Muscle layer of colon (tissue), 2 donors: ENCODE measurements around the gene CD3E.
"Not testable (repeated sequence)": the region's sequence is repeated elsewhere in the genome, so short reads cannot be mapped to it uniquely, and the experiment has no call there.

Experiments
- H3K27ac ChIP-seq: one replicate; pipeline ENCODE4 v1.7.0; 2013; ENCODE audit warnings: low read depth, mild to moderate bottlenecking, low read length, moderate library complexity
- H3K27me3 ChIP-seq, 2 donors: one replicate each; pipeline ENCODE4 v1.7.0; 2013; ENCODE audit warnings: low read length in 2 of 2, mild to moderate bottlenecking in 2 of 2; ENCODE audit not compliant: insufficient read depth in 2 of 2, control insufficient read depth in 1 of 2
- H3K36me3 ChIP-seq: one replicate; pipeline ENCODE4 v1.7.0; 2013; ENCODE audit warnings: mild to moderate bottlenecking, low read length; ENCODE audit not compliant: insufficient read depth
- H3K4me1 ChIP-seq: one replicate; pipeline ENCODE4 v1.7.0; 2013; ENCODE audit warnings: mild to moderate bottlenecking, low read length; ENCODE audit not compliant: insufficient read depth
- H3K4me3 ChIP-seq, 2 donors: one replicate each; pipeline ENCODE4 v1.7.0; 2013; ENCODE audit warnings: low read length in 2 of 2, low read depth in 1 of 2, mild to moderate bottlenecking in 1 of 2, moderate library complexity in 1 of 2
- H3K9ac ChIP-seq: one replicate; pipeline ENCODE4 v1.7.0; 2013; ENCODE audit warnings: low read length
- H3K9me3 ChIP-seq: one replicate; pipeline ENCODE4 v1.7.0; 2013; ENCODE audit warnings: mild to moderate bottlenecking, low read length
- donor health status: abdominal sarcoma.
- donor health status: Adenocarcinoma of cecum.

CD3E gene

DNA sequence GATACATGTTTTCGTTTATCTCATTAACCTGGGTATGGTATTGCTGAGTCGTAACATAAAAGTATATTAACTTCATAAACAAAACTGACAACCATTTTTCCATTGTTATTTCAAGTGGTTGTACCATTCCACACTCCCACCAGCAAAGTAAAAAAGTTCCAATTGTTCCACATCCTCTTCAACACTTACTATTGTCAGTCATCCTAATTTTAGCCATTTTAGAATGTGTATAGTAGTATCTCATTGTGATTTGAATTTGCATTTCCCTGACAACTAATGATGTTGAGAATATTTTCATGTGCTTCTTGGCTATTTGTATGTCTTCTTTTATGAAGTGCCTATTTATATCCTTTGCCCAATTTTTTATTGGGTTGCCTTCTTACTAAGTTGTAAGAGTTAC is 10.5 kb upstream of the CD3E start:
- Histone ChIP-seq H3K27me3 (peaks cover 0 to 8% of the 10 kb centered on the region in 2 donors), H3K9ac (no peak overlapping the region), H3K4me1 (peaks cover 10% of the 10 kb centered on the region), H3K27ac (no peak overlapping the region), H3K9me3 (no peaks in the 10 kb centered on the region), H3K4me3 (no peak overlapping the region), H3K36me3 (no peaks in the 10 kb centered on the region)

DNA sequence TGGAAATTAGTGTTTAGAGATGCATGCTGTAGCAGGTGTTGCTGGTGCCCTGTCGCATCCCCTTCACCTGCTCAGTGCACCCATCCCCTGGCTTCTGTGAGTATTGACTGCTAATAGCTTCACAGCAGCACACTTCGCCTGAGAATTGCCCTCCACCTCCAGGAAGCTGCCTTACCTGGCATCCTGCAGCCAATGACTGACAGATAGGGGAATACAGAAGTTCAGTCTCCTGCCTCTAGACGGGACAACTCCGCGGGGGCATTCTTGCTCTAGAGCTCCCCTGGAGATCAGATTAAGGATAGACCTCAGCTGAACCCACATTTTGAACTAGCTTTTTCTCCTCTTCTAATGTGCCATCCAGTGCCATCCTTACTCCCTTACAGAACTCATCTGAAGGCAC is 9.3 kb upstream of the CD3E start:
- no peaks in the 10 kb centered on the region for H3K9me3 ChIP-seq
- H3K27ac ChIP-seq, result no peak overlapping the region
- H3K36me3 ChIP-seq, result no peaks in the 10 kb centered on the region
- no peak overlapping the region for H3K9ac ChIP-seq
- H3K4me1 ChIP-seq, result peaks cover 10% of the 10 kb centered on the region
- peaks cover 0 to 8% of the 10 kb centered on the region in 2 donors for H3K27me3 ChIP-seq
- H3K4me3 ChIP-seq, result no peak overlapping the region

GRCh38 chr11:118295815-118296454 is 8.6 kb upstream of the CD3E start:
- Histone ChIP-seq H3K4me3 (no peak overlapping the region), H3K9ac (no peak overlapping the region)

DNA sequence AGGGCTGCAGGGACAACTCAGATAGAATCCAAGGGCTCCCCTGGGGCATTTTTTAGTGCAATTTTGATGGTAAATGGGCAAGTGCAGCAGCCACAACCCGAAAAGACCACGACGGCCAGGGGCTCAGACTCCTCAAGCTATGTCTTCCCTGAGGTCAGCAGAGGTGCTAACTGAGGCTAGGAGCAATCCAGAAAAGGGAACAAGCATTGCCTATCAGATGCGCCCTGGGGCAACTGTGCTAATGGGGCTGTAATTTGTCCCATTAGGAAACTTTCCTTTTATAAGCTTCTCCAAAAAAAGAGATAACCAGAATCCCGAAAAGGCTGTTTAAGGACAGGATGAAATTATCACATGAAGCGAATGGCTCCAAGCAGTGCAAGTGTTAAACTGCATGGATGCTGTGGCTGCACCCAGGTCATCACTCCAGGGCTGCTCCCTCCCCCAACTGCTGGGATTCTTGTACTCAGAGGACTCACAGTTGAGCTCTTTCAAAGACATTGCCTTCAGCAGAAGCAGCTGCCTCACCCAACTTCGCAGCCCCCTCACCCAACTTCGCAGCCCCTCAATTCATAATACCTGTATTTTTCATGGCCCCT is 2.8 kb upstream of the CD3E start:
- H3K9me3 ChIP-seq, result no peaks in the 10 kb centered on the region
- no peaks in the 10 kb centered on the region for H3K36me3 ChIP-seq
- H3K4me3 ChIP-seq, result no peak overlapping the region
- peaks cover 0 to 12% of the 10 kb centered on the region in 2 donors for H3K27me3 ChIP-seq
- H3K4me1 ChIP-seq, result peaks cover 10% of the 10 kb centered on the region
- no peak overlapping the region for H3K9ac ChIP-seq
- H3K27ac ChIP-seq, result no peak overlapping the region

More at GRCh38 chr11:118295815-118296454, 8.6 kb upstream of the CD3E start:
- Histone ChIP-seq H3K27ac (no peak overlapping the region), H3K27me3 (peaks cover 0 to 8% of the 10 kb centered on the region in 2 donors), H3K36me3 (no peaks in the 10 kb centered on the region), H3K4me1 (peaks cover 10% of the 10 kb centered on the region), H3K9me3 (no peaks in the 10 kb centered on the region)

DNA sequence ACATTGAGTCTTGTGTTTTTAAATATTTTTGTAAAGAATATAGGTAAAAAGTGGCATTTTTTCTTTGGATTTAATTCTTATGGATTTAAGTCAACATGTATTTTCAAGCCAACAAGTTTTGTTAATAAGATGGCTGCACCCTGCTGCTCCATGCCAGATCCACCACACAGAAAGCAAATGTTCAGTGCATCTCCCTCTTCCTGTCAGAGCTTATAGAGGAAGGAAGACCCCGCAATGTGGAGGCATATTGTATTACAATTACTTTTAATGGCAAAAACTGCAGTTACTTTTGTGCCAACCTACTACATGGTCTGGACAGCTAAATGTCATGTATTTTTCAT is 333 bp upstream of the CD3E start:
- H3K4me1 ChIP-seq, result no peaks in the 10 kb centered on the region
- no peak overlapping the region for H3K9ac ChIP-seq
- H3K36me3 ChIP-seq, result no peaks in the 10 kb centered on the region
- H3K9me3 ChIP-seq, result no peaks in the 10 kb centered on the region
- peaks cover 0 to 12% of the 10 kb centered on the region in 2 donors for H3K27me3 ChIP-seq
- H3K4me3 ChIP-seq, result no peak overlapping the region
- no peak overlapping the region for H3K27ac ChIP-seq

- H3K4me1 ChIP-seq, result no peaks in the 10 kb centered on the region
- H3K36me3 ChIP-seq, result no peaks in the 10 kb centered on the region
- H3K4me3 ChIP-seq, result no peak overlapping the region
- no peak overlapping the region for H3K27ac ChIP-seq
- no peaks in the 10 kb centered on the region for H3K9me3 ChIP-seq
- H3K9ac ChIP-seq, result no peak overlapping the region
- H3K27me3 ChIP-seq, result peaks cover 0 to 12% of the 10 kb centered on the region in 2 donors
Observed at GRCh38 chr11:118305726-118306125, 1.2 kb downstream of the CD3E start.

DNA sequence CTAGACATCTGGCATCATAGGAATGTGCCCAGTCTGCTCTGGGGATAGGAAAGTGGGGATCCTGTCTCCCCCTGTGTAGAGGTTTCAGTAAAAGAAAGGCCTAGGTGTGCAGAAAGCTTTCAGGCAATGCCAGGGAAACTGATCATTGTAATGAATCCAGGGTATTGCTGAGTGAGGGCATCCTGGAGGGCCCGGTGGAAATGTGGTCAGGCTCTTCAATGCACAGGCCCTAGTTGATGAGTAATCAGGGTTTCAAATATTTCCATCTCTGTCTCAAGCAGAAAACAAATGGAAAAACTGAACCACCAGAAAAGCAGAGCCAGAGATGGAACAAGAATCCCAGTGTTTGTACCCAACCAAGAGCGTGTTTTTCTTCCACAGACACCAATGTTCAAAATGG is 2.0 kb downstream of the CD3E start:
- H3K27me3 ChIP-seq, result peaks cover 0 to 12% of the 10 kb centered on the region in 2 donors
- H3K4me1 ChIP-seq, result no peaks in the 10 kb centered on the region
- H3K27ac ChIP-seq, result no peak overlapping the region
- no peak overlapping the region for H3K4me3 ChIP-seq
- H3K9me3 ChIP-seq, result no peaks in the 10 kb centered on the region
- H3K9ac ChIP-seq, result no peak overlapping the region
- H3K36me3 ChIP-seq, result no peaks in the 10 kb centered on the region

- not testable (repeated sequence) for H3K9me3 ChIP-seq, H3K9ac ChIP-seq, H3K4me3 ChIP-seq, H3K27ac ChIP-seq, H3K4me1 ChIP-seq, H3K36me3 ChIP-seq
- H3K27me3 ChIP-seq, result peaks cover 7 to 12% of the 10 kb centered on the region in 2 donors
Observed at GRCh38 chr11:118308995-118309528, 4.5 kb downstream of the CD3E start.

- H3K27ac ChIP-seq, result no peak overlapping the region
- no peak overlapping the region for H3K4me3 ChIP-seq
- H3K4me1 ChIP-seq, result no peaks in the 10 kb centered on the region
- H3K9me3 ChIP-seq, result no peaks in the 10 kb centered on the region
- no peaks in the 10 kb centered on the region for H3K36me3 ChIP-seq
- H3K27me3 ChIP-seq, result peaks cover 7 to 10% of the 10 kb centered on the region in 2 donors
- H3K9ac ChIP-seq, result no peak overlapping the region
Observed at GRCh38 chr11:118310271-118310670, 5.7 kb downstream of the CD3E start.

DNA sequence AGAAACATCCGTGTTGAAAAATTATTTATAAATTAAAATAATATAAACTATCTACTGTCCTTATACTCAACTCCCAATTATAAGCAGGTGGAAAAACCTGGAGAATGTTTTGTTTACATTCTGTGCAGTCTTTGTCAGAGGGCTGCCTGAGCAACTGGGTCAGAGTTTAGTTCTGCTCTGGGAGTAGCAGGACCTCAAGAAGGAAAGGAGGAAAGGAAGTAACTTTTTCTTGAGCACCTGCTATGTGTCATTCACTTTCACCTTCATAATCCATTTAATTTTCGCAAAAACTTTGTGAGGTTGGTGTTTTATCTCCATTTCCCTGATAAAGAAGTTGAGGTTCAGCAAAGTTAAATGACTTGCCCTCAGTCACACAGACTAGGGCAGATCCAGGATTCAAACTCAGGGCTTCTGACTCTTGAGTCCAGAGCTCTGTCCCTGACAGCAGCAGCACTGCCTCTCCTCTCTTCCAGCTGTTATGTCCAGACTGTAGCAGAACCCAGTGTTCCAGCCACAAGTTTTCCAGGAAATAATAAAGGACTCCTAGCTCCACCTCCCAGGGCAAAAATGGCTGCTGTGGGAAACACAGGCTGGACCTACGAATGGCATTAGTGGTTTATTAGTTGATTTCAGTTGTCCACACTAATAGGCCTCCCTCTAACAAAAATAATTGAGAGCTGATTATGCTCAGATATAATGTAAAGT is 6.4 kb downstream of the CD3E start:
- Histone ChIP-seq H3K27me3 (peaks cover 7 to 9% of the 10 kb centered on the region in 2 donors), H3K9me3 (no peaks in the 10 kb centered on the region), H3K4me3 (no peak overlapping the region), H3K4me1 (no peaks in the 10 kb centered on the region), H3K36me3 (no peaks in the 10 kb centered on the region), H3K9ac (no peak overlapping the region), H3K27ac (no peak overlapping the region)

- Histone ChIP-seq H3K36me3 (no peaks in the 10 kb centered on the region), H3K27me3 (peaks cover 7 to 8% of the 10 kb centered on the region in 2 donors), H3K9me3 (no peaks in the 10 kb centered on the region), H3K4me1 (no peaks in the 10 kb centered on the region), H3K4me3 (no peak overlapping the region), H3K9ac (no peak overlapping the region), H3K27ac (no peak overlapping the region)
Observed at GRCh38 chr11:118311518-118311917, 7.0 kb downstream of the CD3E start.
